CD4-positive, alpha-beta T cell treated with Interleukin-6 for 4 hours (primary cell): Measurements from ENCODE around the gene GLP2R.
"Not testable (repeated sequence)": the region's sequence is repeated elsewhere in the genome, so short reads cannot be mapped to it uniquely, and the experiment has no call there.

Source experiments
- DNase-seq: peaks from one replicate; pipeline ENCODE4 v3.0.0-alpha.2; 2020; ENCODE audit warnings: mixed read lengths

Gene GLP2R

DNA sequence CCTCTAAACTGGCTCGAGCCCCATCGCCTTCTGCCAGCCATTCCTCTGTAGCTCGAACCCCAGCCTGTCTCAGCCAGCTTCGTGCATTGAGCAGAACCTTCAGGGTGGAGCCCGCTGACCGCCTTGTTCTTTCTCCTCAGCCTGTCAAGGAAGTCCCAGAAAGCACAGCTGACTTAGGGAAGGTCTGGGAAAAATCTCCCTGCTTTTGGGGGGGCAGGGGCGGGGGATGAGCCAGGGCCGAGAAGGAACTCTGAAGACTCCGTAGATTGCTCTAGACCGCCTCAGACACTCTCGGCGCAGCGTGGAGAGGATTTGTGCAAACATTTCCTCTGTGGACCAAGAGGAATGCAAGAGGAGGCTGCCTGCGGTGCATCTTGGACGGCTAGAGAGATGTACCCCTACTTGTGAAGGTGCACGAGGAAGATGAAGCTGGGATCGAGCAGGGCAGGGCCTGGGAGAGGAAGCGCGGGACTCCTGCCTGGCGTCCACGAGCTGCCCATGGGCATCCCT lies at the start of gene GLP2R:
Gene GLP2R (plus strand): TSS at position 284 of the 510 bp plus-strand sequence. CDS start 140 bp downstream, at position 424.
- DNase-seq, result no peak

DNA sequence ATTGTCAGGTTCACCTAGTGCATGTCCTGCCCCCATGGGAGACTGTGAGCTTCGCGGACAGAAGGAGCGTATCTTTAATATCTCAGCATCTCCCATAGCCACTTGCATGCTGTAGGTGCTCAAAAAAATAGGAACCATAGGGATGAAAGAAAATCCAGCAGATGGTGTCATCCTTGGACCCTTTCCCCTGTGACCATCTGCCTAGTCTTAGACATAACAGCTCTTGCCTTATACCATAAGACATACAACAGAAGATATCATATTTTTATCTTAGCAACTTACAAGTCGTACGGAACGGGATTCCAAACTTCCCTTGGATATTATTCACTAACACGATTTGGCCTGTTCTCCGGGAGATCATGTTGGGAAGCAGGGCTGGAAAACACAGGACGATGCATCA lies 48.8 kb upstream of the GLP2R start:
- no peak for DNase-seq

- DNase-seq, result no peak
Measured at GRCh38 chr17:9780552-9780951, 45.2 kb upstream of the GLP2R start.

- no peak for DNase-seq
Measured at GRCh38 chr17:9783050-9783449, 42.7 kb upstream of the GLP2R start.

GRCh38 chr17:9783465-9783864 lies 42.3 kb upstream of the GLP2R start:
- not testable (repeated sequence) for DNase-seq

GRCh38 chr17:9784544-9784943 lies 41.2 kb upstream of the GLP2R start:
- DNase-seq, result no peak

GRCh38 chr17:9788601-9789000 lies 37.1 kb upstream of the GLP2R start:
- DNase-seq, result no peak

GRCh38 chr17:9790316-9790715 lies 35.4 kb upstream of the GLP2R start:
- no peak for DNase-seq

GRCh38 chr17:9790889-9791876 lies 34.5 kb upstream of the GLP2R start, which contains the start of gene DHRS7C:
Gene DHRS7C, minus strand, starts transcription at chr17:9791592. Its CDS starts 308 bp downstream, at chr17:9791284.
- no peak for DNase-seq

GRCh38 chr17:9792181-9792840 lies 33.4 kb upstream of the GLP2R start:
- DNase-seq, result no peak

- DNase-seq, result no peak
Measured at GRCh38 chr17:9798008-9798407, 27.7 kb upstream of the GLP2R start.

- no peak for DNase-seq
Measured at GRCh38 chr17:9798724-9799123, 27.0 kb upstream of the GLP2R start.

GRCh38 chr17:9801505-9801904 lies 24.2 kb upstream of the GLP2R start:
- no peak for DNase-seq

GRCh38 chr17:9802294-9802693 lies 23.4 kb upstream of the GLP2R start:
- no peak for DNase-seq

- DNase-seq, result no peak
Measured at GRCh38 chr17:9802697-9803096, 23.0 kb upstream of the GLP2R start.

- no peak for DNase-seq
Measured at GRCh38 chr17:9805769-9806168, 20.0 kb upstream of the GLP2R start.

- DNase-seq, result no peak
Measured at GRCh38 chr17:9806699-9807098, 19.0 kb upstream of the GLP2R start.

GRCh38 chr17:9809409-9809808 lies 16.3 kb upstream of the GLP2R start:
- DNase-seq, result no peak

DNA sequence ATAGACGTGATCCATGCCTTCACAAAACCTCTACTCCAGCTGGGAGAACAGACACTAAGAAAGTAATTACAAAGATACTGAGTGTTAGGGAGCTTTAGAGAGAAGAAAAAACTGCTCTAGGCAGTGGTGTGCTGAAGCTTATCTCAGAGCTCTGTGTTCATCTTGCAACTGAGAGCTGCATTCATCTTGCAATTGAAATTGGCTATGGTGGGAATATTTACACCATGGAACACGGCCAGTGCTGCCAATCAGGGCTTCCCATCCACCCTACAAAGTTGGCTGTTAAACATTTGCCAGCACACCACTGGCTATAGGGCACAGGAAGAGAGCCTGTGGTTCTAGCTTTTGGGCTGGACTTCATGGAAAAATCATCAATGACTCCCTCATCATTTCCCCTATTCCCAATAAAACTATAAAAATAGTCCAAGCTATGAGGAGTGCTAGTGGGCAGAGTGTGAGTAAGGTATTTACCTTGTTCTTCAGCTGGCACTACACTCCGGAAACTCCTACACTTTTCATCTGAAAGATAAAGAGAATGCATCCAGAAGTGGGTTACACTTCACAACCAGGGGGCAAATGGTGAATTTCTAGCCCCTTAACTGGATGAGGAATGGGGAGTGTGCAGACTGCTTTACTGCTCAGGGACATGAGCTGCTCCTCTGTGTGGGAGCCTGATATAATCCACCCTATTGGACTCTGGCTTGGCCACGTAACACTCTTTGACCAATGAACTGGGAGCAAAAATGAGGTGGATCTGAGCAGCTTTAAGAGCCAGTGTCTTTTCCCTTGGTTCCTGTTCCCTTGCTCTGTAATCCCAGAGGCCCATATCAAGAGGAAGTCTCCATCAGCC lies 15.4 kb upstream of the GLP2R start:
- DNase-seq, result no peak

- DNase-seq, result no peak
Measured at GRCh38 chr17:9811086-9811485, 14.6 kb upstream of the GLP2R start.

GRCh38 chr17:9811537-9811936 lies 14.2 kb upstream of the GLP2R start:
- DNase-seq, result no peak

- no peak for DNase-seq
Measured at GRCh38 chr17:9813166-9813565, 12.6 kb upstream of the GLP2R start.
